ENCODE data around the gene RAET1G.
"Not testable (repeated sequence)": the region's sequence is repeated elsewhere in the genome, so short reads cannot be mapped to it uniquely, and the experiment has no call there.

Gene RAET1G

GRCh38 chr6:149910721-149911151 lies 12.2 kb downstream of the RAET1G start:
- no peak for DNase-seq

DNA sequence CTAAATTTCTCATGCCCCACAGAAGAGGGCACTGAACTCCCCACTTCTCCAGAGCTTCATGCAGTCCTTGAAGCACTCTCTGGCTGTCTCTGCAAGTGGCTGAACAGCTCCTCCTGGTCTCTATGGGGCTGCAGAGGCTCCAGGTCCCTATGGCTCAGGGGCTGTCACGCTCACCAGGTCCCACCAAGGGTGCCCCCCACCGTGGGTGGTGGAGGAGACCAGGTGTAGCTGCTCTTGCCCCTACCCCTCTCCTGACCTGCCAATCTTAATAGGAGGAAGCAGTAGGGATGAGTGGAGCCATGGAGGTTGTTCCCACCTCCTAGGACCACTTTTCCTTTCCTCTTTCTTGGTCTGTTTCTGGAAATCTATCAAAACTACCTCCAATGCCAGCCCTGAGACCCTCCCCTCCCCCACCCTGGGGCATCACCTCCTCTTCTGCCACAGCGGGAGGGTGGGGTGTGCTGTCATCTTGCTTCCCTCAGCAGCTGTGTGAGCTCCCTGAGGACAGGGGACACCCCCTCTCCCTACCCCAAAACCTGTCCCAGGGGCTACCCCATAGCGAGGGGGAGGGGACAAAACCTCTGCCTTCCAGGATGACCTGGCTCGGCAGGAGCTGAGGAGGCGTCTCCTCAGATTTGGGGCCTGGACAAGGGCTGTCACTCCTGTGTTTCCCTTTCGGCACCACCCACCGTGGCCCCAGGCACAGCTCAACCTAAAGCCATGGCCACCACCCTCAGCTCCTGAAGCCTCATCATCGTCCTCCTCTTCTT lies 13.0 kb downstream of the RAET1G start:
- no peak for DNase-seq

GRCh38 chr6:149908480-149908879 lies 14.4 kb downstream of the RAET1G start:
- not testable (repeated sequence) for DNase-seq

GRCh38 chr6:149907317-149907716 lies 15.6 kb downstream of the RAET1G start:
- DNase-seq = no peak

DNA sequence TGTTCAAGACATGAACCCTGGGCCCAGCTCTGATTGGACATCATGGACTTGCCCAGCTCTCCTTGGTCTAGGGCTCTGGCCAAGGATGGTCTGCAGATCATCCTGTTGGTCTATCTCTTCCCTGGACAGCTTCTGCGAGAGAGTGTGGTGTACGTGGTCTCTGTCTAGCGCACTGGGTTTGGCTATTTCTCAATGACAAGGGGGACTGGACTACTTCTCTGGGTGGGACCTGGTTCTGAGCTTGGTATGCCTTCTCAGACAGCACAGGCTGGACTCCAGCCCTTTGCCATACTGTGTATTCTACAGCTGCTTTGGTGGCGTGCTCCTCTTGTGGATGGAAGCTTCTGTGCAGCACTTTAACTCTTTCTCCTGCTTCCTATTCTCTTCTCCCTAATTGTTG lies 16.5 kb downstream of the RAET1G start:
- no peak for DNase-seq

- DNase-seq = no peak
Measured at GRCh38 chr6:149905911-149906371, 17.0 kb downstream of the RAET1G start.

DNA sequence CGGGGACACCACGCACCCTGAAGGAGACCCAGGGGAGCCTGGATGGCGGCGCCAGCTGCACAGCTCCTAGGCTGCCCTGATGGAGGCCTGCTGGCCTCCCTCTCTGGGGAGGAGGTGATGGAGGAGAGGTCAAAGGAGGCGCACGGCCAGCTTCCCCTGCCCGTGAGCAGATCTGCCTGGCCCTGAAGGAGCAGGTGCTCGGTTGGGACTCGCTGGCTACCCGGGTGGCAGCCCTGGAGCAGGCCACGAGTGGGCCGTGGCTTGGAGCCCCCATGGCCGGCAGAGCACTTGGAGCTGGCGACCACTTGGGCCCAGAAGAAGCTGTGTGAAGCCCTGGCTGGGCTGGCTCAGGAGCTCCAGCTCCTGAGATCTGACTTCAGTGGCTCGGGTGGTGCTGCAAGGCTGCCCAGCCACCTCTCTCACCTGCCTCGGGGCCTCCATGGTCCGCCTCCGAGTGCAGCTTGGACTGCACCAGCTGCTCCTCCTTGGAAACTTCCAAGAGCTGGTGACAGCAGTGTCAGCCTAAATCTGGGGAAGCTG lies 17.5 kb downstream of the RAET1G start:
- DNase-seq = no peak

- no peak for DNase-seq
Measured at GRCh38 chr6:149904661-149905370, 18.1 kb downstream of the RAET1G start.

GRCh38 chr6:149903938-149904611 lies 18.8 kb downstream of the RAET1G start:
- DNase-seq = no peak

DNA sequence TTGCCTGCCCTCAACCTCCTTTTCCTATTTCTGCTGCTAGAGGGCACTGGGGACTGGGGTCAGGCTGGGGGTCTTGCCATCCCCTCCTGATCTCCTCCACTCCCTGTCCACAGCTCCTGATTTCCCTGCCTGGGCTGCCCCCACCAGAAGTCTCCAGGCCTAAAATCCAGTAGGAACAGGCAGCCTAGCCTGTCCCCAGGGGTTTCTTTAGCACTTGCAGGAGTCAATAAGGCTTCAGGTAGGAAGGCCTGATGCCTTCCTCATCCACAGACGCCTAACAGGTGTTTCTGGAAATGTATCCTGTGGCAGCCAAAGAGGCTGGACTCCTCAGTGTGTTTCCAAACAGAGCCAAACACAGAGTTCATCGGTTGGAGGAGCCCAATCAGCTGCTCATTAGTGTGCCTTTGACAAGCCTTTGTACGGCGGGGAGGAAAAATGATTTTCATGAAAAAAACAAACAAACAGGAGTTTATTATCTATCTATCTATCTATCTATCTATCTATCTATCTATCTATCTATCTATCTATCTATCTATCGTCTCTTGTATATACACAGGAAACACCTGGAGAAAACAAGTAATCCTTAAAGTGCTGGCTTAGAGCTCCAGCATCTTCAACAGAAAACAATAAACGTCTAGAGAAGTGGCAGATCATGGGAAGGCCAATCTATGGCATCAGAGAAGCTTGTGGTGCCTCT lies 21.3 kb downstream of the RAET1G start:
- no peak for DNase-seq

DNA sequence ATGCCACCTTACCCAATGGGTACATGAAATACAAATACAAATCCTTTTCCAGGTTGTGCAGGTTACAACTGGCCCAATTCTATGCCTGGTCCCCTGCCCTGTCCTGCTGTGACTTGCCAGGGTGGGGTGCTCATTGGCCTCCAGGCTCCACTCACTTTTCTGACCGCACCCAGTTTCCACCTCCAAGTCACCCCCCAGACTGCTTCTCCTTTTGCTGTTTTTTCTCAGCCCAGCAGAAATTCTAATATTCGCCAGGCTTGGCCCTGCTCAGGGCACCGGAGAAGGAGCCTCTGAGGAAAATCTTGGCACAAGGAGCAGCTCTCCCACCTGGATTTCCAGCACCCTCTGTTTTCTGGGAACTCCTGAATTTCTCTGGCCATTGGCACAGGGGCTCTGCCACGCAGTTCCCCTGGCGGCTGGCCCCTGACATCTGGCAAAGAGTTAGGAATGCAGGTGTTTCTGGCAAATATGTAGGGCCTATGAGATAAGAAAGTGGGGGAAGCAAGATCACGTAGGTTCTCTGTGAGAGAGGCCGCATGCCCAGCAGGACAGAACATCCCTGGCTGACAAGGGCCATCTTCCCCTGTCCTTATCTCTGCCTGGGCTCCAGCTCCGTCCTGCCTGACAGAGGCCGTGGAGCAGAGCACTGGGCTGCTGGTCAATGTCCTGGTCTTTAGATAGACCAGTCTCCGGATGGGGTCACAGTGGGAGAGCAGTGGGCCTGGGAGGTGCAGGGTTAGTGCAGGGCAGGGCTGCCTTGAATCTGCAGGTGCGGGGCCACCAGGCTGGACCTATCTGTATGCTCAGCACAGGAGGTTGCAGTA lies 22.1 kb downstream of the RAET1G start:
- DNase-seq = no peak

DNA sequence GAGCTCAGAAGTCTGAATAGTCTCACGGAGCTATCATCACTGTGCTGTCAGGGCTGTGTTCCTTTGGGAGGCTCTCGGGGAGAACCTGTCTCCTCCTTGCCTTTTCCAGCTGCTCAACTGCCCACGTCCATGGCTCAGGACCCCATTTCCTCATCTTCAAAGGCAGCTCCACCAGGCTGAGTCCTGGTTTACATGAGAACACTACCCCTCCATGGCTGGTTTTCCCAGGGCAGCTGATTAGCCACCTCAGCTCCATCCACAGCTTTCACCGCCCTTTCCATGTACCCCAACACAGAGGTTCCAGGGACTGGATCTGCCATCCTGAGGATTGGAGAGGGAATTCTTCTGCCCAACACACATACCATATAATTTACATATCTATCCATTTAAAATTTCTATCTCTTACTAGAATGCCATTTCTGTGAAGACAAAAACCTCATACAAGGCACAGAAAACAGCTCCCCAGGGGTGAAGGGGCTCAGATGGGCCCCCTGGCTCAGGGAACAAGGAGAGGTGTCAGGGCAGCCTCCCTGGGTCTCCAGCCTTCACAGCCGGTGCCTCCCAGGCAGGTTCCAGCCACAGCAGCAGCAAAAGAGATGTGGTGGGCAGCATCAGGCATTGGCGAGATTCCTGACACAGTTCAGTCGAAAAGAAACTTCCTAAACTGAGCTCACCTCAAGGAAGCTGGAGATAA lies 22.8 kb downstream of the RAET1G start:
- DNase-seq = no peak

DNA sequence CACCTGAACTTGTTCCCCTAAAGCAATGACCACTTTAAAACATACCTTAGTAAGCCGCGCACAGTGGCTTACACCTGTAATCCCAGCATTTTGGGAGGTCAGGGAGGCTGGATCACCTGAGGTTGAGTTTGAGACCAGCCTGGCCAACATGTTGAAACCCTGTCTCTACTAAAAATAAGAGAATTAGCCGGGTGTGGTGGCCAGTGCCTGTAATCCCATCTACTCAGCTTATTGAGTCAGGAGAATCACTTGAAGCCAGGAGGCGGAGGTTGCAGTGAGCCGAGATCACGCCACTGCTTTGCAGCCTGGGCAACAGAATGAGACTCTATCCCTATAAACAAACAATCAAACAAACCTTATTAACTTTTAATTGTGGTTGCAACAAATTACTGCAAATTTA lies 23.4 kb downstream of the RAET1G start:
- peak; percentile 9 for DNase-seq

DNA sequence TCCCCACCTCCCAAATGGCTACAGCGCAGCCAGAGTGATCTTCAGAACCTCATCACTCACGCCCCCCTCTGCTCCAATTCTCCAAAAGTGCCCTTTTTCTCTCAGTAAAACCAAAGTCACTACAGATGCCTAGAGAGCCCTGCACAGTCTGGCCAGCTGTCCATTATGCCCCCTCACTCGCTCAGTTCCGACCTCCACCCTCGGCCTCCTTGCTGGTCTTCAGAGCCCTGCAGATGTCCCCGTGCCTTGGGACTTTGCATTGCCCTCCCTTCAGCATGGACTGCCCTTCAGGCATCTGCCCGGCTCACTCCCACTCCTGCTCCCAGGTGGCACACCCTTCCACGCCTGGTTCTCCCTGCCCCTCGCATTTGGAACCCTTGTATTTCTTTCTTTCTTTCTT lies 24.0 kb downstream of the RAET1G start:
- no peak for DNase-seq

DNA sequence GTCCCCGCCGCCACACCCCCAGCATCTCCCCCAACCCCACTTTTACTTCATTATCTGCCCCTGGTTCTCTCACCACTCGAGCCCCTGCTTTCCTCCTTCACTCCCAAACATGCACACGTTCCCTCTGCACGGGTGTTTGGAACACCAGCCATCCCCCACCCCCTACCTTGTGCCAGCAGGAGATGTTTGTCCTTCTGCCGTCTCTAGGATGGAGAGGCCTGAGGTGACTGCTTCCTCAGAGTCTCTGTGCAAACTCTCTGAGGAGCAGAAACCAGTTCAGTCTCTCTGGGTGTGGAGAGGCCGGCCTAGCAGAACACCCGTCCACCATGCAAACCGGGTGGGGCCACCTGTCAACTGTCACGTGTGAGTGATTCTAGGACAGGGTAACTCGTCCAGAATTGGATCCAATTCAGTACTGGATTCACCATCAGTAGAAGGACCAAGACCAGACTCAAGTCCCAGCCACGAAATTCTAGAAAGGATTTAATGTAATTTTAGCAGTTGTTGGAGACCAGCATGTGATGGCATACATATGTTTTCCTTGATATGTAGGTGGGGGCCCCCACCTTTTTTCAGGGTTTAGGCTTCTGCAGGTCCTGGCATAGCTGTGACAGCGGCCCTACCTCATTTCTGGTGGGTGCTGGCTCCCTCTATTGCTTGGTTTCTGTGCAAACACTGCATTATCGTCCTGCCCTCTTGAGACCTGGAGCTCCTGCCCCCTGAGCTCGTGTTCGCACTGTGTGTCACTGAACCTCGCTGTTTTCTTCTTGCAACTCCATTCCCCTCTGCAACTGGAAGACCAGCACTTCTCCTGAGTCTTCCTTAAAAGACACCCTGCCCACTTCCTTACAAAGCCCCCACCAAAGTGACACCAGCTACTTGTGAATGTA lies 24.8 kb downstream of the RAET1G start, which contains the start of gene RAET1E:
Gene RAET1E (minus strand): TSS at position 259 of the 890 bp plus-strand sequence. CDS start 7,212 bp downstream, outside the sequence.
- peak; percentile 11 for DNase-seq

DNA sequence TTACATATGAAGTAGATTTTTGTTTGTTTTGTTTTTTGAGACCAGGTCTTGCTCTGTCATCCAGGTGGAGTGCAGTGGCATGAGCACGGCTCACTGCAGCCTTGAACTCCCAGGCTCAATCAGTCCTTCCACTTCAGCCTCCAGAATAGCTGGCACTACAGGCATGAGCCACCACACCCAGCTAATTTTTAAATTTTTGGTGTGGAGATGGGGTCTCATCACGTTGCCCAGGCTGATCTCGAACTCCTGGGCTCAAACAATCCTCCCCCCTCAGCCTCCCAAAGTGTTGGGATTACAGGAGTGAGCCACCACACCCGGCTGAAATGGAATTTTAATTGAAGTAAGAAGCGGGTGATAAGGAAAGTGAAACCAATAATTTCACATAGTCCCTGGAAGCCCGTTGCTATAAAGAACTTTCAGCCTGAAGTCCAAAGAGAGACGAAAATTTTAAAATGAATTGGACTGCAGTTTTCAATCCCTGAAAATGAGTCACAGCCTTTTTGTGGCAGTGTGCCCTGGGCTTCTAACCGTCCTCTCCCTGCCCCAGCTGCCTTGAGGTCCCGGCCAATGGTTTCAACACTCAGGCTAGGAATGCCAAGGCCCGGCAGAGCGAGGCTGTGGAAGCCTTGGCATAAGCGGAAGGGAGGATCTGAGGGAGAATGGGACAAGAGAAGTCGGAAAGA lies 25.8 kb downstream of the RAET1G start:
- DNase-seq = no peak

GRCh38 chr6:149896491-149896890 lies 26.4 kb downstream of the RAET1G start:
- no peak for DNase-seq

DNA sequence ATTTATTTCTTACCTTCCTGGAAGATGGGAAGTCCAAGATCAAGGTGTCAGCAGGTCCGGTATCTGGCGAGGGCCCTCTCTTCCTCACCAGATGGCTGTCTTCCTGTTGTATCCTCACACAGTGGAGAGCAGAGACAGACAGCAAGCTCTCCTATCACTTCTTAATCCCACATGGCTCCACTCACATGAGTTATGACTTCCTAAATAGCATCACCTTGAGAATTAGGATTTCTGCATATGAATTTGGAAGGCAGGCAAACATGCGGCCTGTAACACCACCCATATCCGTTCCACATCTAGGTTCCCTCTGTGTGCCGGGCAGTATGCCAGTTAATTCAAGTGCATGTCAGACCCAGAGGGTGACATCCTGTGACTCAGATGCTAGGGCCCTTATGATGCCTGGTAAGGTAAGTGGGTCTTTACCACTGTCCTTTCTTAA lies 27.1 kb downstream of the RAET1G start:
- no peak for DNase-seq

DNA sequence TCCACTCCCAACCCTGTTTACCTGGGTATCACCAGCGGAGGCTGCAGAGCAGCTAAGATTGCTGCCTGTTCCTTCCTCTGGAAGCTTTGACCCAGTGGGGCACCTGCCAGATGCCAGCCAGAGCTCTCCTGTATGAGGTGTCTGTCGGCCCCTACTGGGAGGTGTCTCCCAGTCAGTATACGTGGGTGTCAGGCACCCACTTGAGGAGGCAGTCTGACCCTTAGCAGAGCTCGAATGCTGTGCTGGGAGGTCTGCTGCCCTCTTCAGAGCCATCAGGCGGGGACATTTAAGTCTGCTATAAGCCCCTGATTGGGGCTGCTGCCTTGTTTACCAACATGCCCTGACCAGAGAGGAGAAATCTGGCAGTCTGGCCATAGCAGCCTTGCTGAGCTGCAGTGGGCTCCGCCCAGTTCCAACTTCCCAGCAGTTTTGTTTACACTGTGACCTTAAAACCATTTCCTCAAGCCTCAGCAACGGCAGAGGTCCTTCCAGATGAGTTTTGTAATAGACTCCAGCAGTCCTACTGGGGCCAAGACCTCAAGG lies 27.8 kb downstream of the RAET1G start:
- DNase-seq = no peak

Measured in NCI-H82 (cell line).